Measurements from ENCODE around the gene BMP8B. TPM values are rescaled to one million over a fixed set of nuclear protein-coding genes. Genes with fewer than 3 reads are reported as not detected.

BMP8B gene
- total and polyA plus RNA-seq, 2 of the 8 experiments (the other 6 are each of a cell fraction or from before 2014, with no cell fraction given), result 0.37 to 0.50 TPM

DNA sequence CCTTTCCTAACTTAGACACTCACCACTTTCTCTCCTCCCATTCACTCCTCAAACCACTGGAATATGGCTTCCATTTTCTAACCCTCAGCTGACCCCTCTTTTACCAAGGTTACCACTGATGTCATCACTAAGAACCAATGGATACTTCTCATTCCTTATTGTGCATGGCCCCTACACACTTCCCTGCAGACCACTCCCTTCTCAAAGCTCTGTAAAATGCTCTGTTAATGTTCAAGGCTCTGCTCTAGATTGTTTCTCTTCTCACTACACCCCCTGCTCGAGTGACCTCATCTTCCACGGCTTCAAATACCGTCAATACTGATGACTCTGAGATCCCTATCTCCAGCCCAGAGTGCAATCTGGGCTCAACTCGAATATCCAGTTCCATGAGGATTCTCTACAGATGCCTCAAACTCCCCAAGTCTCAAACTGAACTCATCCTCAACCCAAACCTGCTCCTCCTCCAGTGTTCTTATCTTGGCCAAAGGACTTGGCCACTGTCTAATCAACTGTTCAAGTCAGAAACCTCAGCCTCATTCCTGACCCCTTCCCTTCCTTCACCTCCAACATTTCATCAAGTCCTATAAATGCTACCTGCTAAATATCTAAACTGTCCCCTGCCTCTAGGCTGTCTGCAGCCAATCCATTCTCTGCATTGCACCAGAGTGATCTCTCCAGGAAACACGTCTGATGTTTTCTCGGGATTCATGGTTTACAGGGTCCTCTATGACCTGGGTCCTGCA, 41.3 kb upstream of the BMP8B start (continued):
- TF ChIP-seq EP300 (IDR thresholded peaks at IDR 0.05; ENCODE audit: borderline replicate concordance in 1 of 2, low read depth in 2 of 2, low read length in 2 of 2) (no peak), POLR2A (IDR thresholded peaks at IDR 0.05; ENCODE audit: control extremely low read depth in 1 of 2, low read depth in 2 of 2, low read length in 2 of 2) (no peak), SP2 (IDR thresholded peaks at IDR 0.05; ENCODE audit: low read length) (no peak)
